ENCODE data around the gene SERINC5.
"Not testable (repeated sequence)": the region's sequence is repeated elsewhere in the genome, so short reads cannot be mapped to it uniquely, and the experiment has no call there.

Gene SERINC5

GRCh38 chr5:80187421-80188090 is 68.3 kb downstream of the SERINC5 start:
- TF ChIP-seq, protein P1, sequence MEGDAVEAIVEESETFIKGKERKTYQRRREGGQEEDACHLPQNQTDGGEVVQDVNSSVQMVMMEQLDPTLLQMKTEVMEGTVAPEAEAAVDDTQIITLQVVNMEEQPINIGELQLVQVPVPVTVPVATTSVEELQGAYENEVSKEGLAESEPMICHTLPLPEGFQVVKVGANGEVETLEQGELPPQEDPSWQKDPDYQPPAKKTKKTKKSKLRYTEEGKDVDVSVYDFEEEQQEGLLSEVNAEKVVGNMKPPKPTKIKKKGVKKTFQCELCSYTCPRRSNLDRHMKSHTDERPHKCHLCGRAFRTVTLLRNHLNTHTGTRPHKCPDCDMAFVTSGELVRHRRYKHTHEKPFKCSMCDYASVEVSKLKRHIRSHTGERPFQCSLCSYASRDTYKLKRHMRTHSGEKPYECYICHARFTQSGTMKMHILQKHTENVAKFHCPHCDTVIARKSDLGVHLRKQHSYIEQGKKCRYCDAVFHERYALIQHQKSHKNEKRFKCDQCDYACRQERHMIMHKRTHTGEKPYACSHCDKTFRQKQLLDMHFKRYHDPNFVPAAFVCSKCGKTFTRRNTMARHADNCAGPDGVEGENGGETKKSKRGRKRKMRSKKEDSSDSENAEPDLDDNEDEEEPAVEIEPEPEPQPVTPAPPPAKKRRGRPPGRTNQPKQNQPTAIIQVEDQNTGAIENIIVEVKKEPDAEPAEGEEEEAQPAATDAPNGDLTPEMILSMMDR (IDR thresholded peaks at IDR 0.05; ENCODE audit: low read length, missing control alignments), result no peak
- DNase-seq (ENCODE audit: low read depth), result no peak
- H3K4me3 ChIP-seq (replicated peaks; ENCODE audit: low read depth, low read length), result no peak overlapping the region

- DNase-seq (ENCODE audit: low read depth); H3K4me3 ChIP-seq (replicated peaks; ENCODE audit: low read depth, low read length): not testable (repeated sequence)
Measured at GRCh38 chr5:80185535-80185934, 70.3 kb downstream of the SERINC5 start.

DNA sequence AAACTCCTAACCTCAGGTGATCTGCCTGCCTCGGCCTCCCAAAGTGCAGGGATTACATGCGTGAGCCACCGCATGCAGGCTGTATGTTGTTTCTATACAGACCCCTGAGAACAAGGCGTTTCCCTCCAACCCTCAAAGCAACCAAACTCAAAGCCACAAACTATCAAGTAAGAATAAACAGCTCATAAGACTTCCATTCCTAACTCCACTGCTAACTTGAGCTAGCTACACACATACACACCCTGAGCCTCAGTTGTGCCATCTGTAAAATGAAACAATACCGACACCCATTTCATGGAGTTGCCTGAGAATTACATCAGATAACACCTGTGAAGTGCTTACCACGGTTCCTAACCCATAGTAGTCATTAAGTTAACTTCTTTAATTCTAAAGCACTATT is 70.8 kb downstream of the SERINC5 start:
- TF ChIP-seq, protein P1 (IDR thresholded peaks at IDR 0.05; ENCODE audit: low read length, missing control alignments), result no peak
- no peak for DNase-seq (ENCODE audit: low read depth)
- no peak overlapping the region for H3K4me3 ChIP-seq (replicated peaks; ENCODE audit: low read depth, low read length)

DNA sequence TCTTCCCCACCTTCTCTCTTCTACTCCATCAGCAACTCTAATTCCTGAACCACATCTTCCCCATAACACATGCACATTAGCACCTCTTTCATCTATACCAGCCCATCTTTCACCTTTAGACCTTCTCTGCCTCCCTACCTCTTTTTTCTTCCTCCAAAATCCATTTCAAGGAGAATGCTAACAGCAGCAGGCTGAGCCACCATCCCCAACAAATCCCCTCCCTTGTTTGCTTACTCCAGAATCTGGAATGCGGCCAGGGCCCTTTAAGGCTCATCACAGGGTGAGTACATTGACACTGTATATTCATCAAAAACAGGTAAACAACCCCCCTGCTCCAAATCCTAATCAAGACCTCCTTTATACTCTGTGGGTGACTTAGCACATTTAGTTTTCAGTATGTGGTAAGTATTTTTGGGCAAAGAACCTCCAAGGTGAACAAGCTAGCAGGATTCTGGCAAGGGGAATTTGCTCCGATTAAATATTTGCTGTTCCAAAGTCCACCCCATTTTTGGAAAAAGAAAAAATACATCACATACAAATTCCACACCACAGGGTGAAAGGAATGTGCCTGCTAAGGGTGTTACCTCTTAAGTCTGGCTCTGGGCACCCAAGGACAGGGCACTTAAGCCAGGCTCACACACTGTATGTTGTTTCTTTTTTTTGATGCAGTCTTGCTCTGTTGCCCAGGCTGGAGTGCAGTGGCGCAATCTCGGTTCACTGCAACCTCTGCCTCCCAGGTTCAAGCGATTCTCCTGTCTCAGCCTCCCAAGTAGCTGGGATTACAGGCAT is 71.4 kb downstream of the SERINC5 start:
- DNase-seq (ENCODE audit: low read depth), result no peak
- H3K4me3 ChIP-seq (replicated peaks; ENCODE audit: low read depth, low read length), result no peak overlapping the region
- TF ChIP-seq, protein P1 (IDR thresholded peaks at IDR 0.05; ENCODE audit: low read length, missing control alignments), result no peak

- DNase-seq (ENCODE audit: low read depth); H3K4me3 ChIP-seq (replicated peaks; ENCODE audit: low read depth, low read length): not testable (repeated sequence)
Measured at GRCh38 chr5:80183728-80184234, 72.1 kb downstream of the SERINC5 start.

- TF ChIP-seq, protein P1 (IDR thresholded peaks at IDR 0.05; ENCODE audit: low read length, missing control alignments), result no peak
Measured at GRCh38 chr5:80182809-80183580, 72.9 kb downstream of the SERINC5 start.

GRCh38 chr5:80181618-80182211 is 74.1 kb downstream of the SERINC5 start:
- H3K4me3 ChIP-seq (replicated peaks; ENCODE audit: low read depth, low read length), result no peak overlapping the region
- TF ChIP-seq, protein P1 (IDR thresholded peaks at IDR 0.05; ENCODE audit: low read length, missing control alignments), result no peak
- DNase-seq (ENCODE audit: low read depth), result no peak

More at GRCh38 chr5:80182809-80183580, 72.9 kb downstream of the SERINC5 start:
- no peak overlapping the region for H3K4me3 ChIP-seq (replicated peaks; ENCODE audit: low read depth, low read length)
- DNase-seq (ENCODE audit: low read depth), result no peak
